NT2/D1 (cell line): ENCODE results near the gene ZNF436.
A peak's percentile ranks its signal among the peaks of the same experiment; 100 is the strongest.

ENCODE experiments used
- DNase-seq: peaks from one replicate; pipeline ENCODE4 v3.0.0-alpha.2; 2011; ENCODE audit warnings: low read depth, low spot score
- H3K27me3 ChIP-seq: 2 replicates; pipeline ENCODE4 v1.6.0; 2011; ENCODE audit warnings: mild to moderate bottlenecking; ENCODE audit not compliant: insufficient read length, insufficient read depth
- H3K36me3 ChIP-seq: 2 replicates; pipeline ENCODE4 v1.6.1; 2011; ENCODE audit warnings: mild to moderate bottlenecking, low read length, mixed read lengths; ENCODE audit not compliant: insufficient read depth, insufficient read length
- H3K4me1 ChIP-seq: 2 replicates; pipeline ENCODE4 v1.5.1; 2011; ENCODE audit not compliant: insufficient read depth, insufficient read length
- H3K4me3 ChIP-seq: 2 replicates; pipeline ENCODE4 v1.5.1; 2011; ENCODE audit warnings: low read depth; ENCODE audit not compliant: insufficient read length
- H3K9ac ChIP-seq: 2 replicates; pipeline ENCODE4 v1.6.0; 2011; ENCODE audit warnings: low read depth; ENCODE audit not compliant: insufficient read length
- H3K9me3 ChIP-seq: 2 replicates; pipeline ENCODE4 v1.5.1; 2011; ENCODE audit warnings: mild to moderate bottlenecking, low read length; ENCODE audit not compliant: insufficient read depth
- SUZ12 ChIP-seq: IDR thresholded peaks from 2 replicates; pipeline ENCODE4 v1.6.1; 2011; ENCODE audit not compliant: insufficient read length, insufficient read depth; ENCODE audit errors: extremely low read depth
- YY1 ChIP-seq: IDR thresholded peaks from 2 replicates; pipeline ENCODE4 v1.6.1; 2011; ENCODE audit not compliant: insufficient read length, insufficient read depth
- ZNF274 ChIP-seq: IDR thresholded peaks from 2 replicates; pipeline ENCODE4 v1.6.1; 2011; ENCODE audit warnings: mild to moderate bottlenecking, low read depth, low read length

Gene ZNF436

GRCh38 chr1:23362218-23362713 is 7.4 kb downstream of the ZNF436 start:
- no peak for TF ChIP-seq YY1
- peak; percentile 73 for TF ChIP-seq ZNF274
- Histone ChIP-seq H3K27me3 (peaks cover 72% of the 10 kb centered on the region), H3K4me1 (no peaks in the 10 kb centered on the region), H3K9me3 (peaks cover 86% of the 10 kb centered on the region), H3K9ac (no peak overlapping the region), H3K36me3 (peaks cover 34% of the 10 kb centered on the region), H3K4me3 (no peak overlapping the region)
- no peak for DNase-seq

DNA sequence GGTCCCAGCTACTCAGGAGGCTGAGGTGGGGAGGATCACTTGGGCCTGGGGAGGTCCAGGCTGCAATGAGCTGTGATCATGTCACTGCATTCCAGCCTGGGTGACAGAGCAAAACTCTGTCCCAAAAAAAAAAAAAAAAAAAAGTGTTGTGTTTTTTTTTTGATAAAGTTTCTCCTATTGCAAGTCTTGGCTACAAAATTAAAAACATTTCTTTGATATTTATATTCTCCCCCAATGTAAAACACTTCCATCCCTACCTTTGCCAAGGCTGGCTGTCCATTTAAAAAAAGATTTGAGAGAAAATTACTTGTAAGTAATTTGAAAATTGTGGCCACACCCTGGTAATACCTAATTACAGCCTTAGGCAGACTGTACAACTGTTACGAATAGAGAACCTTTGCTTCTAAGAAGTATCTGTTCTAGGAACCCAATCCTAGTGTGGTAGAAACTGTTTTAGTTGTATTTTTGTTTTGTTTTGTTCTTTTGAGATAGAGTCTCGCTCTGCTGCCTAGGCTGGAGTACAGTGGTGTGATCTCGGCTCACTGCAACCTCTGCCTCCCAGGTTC is 11.2 kb downstream of the ZNF436 start:
- H3K36me3 ChIP-seq = peaks cover 24% of the 10 kb centered on the region
- H3K27me3 ChIP-seq = peaks cover 83% of the 10 kb centered on the region

GRCh38 chr1:23357138-23357908 is 12.3 kb downstream of the ZNF436 start:
- Histone ChIP-seq H3K4me1 (no peaks in the 10 kb centered on the region), H3K9me3 (peaks cover 48% of the 10 kb centered on the region), H3K4me3 (no peak overlapping the region), H3K36me3 (peaks cover 16% of the 10 kb centered on the region), H3K27me3 (peaks cover 84% of the 10 kb centered on the region), H3K9ac (no peak overlapping the region)
- no peak for DNase-seq
- no peak for TF ChIP-seq SUZ12
- no peak for TF ChIP-seq ZNF274
- TF ChIP-seq YY1 = no peak

More for the DNA sequence above, 11.2 kb downstream of the ZNF436 start:
- Histone ChIP-seq H3K9me3 (peaks cover 58% of the 10 kb centered on the region), H3K4me3 (no peak overlapping the region), H3K9ac (no peak overlapping the region), H3K4me1 (no peaks in the 10 kb centered on the region)
- TF ChIP-seq ZNF274 = no peak
- TF ChIP-seq SUZ12 = no peak
- no peak for TF ChIP-seq YY1
- no peak for DNase-seq

GRCh38 chr1:23356471-23357137 is 13.0 kb downstream of the ZNF436 start:
- Histone ChIP-seq H3K36me3 (peaks cover 9% of the 10 kb centered on the region), H3K27me3 (peaks cover 86% of the 10 kb centered on the region), H3K4me3 (no peak overlapping the region), H3K9me3 (peaks cover 41% of the 10 kb centered on the region), H3K4me1 (no peaks in the 10 kb centered on the region), H3K9ac (no peak overlapping the region)
- DNase-seq = no peak
- TF ChIP-seq YY1 (no peak), SUZ12 (no peak), ZNF274 (no peak)

DNA sequence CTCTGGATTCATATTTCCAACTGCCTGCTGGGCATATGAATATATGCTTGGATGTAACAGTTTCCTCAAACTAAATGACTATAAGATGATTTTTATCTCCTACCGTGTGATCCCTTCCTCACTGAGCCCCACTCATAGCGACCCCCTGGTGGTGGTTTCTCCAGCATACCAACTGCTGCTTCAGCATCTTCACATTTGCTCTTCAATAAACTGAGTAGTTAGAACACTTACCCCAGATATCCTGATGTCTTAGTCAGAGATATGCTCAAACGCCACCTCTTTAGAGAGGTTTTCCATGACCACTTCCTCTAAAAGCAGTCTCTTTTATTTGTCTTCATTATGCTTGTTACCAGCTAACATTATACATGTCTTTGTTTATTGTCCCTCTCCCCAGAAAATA is 15.4 kb downstream of the ZNF436 start:
- no peak for DNase-seq

GRCh38 chr1:23352096-23352695 is 17.4 kb downstream of the ZNF436 start:
- no peaks in the 10 kb centered on the region for H3K36me3 ChIP-seq
- H3K4me3 ChIP-seq = no peak overlapping the region
- DNase-seq = no peak
- H3K27me3 ChIP-seq = peaks cover 64% of the 10 kb centered on the region
- H3K9ac ChIP-seq = no peak overlapping the region
- TF ChIP-seq ZNF274 (no peak), SUZ12 (no peak), YY1 (no peak)
- H3K4me1 ChIP-seq = no peaks in the 10 kb centered on the region
- H3K9me3 ChIP-seq = no peaks in the 10 kb centered on the region

More for the DNA sequence above, 15.4 kb downstream of the ZNF436 start:
- Histone ChIP-seq H3K9me3 (peaks cover 17% of the 10 kb centered on the region), H3K27me3 (peaks cover 81% of the 10 kb centered on the region), H3K9ac (no peak overlapping the region), H3K4me3 (no peak overlapping the region), H3K36me3 (no peaks in the 10 kb centered on the region), H3K4me1 (no peaks in the 10 kb centered on the region)
- TF ChIP-seq SUZ12 (no peak), ZNF274 (no peak), YY1 (no peak)

DNA sequence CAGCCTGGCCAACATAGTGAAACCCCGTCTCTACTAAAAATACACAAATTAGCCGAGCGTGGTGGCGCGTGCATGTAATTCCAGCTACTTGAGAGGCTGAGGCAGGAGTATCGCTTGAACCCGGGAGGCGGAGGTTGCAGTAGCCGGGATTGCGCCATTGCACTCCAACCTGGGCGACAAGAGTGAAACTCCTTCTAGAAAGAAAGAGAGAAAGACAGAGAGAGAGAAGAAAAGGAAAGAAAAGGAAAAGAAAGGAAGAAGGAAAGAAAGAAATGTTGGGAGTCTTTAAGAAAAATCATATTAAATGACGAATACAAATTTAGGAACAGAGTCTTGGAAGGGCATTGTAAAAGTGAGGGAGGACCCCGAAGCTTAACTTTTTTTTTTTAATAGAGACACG is 23.7 kb downstream of the ZNF436 start:
- Histone ChIP-seq H3K4me3 (no peak overlapping the region), H3K9me3 (no peaks in the 10 kb centered on the region), H3K4me1 (no peaks in the 10 kb centered on the region), H3K9ac (no peak overlapping the region), H3K36me3 (peaks cover 7% of the 10 kb centered on the region), H3K27me3 (peaks cover 12% of the 10 kb centered on the region)
- TF ChIP-seq SUZ12 (no peak), YY1 (no peak), ZNF274 (no peak)
- no peak for DNase-seq
